Measurements from ENCODE around the gene CCNI2.

Gene CCNI2

GRCh38 chr5:132746954-132747615 lies at the start of gene CCNI2:
TSS of gene CCNI2 (plus strand) at chr5:132747426. CDS start at chr5:132747496, 70 bp downstream.
- no peak for DNase-seq (ENCODE audit: low read depth)

GRCh38 chr5:132704875-132705274 lies 42.4 kb upstream of the CCNI2 start:
- no peak for DNase-seq (ENCODE audit: low read depth)

- no peak for DNase-seq (ENCODE audit: low read depth)
These were observed 38.6 kb upstream of the CCNI2 start for GRCh38 chr5:132708645-132709044.

DNA sequence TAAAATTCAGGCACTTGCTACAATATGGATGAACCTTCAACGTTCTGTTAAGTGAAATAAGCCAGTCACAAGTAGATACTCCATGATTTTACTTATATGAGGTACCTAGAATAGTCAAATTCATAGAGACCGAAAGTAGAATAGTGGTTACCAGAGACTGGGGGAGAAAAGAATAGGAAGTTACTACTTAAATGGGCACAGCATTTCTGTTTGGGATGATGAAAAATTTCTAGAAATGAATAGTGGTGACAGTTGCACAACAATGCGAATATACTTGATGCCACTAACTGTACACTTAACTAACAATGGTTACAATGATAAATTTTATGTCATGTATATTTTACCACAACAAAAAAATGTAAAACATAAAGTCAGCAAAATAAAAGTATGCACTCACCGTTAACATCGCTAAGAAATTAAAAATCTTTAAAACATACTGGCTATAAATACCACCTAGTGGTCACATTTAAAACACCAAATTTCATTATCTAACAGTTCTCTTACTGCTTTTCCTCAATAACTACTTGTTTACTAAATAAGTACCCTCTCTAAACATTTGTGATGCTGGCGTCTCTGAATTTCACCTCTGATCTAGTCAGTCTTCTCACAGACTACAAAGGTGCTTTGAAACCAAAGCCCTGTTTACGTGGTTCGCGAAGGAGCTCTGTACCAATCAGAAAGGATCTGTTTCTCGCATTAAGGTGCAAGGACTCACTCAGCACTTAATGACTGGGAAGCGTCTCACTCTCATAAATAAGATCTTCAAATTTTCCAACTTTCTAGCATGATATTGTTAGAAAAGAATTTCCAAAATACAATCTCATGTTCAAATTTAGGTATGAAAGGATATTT lies 32.5 kb upstream of the CCNI2 start:
- no peak for DNase-seq (ENCODE audit: low read depth)

- DNase-seq (ENCODE audit: low read depth) = no peak
These were observed 28.5 kb upstream of the CCNI2 start for GRCh38 chr5:132718544-132719312.

DNA sequence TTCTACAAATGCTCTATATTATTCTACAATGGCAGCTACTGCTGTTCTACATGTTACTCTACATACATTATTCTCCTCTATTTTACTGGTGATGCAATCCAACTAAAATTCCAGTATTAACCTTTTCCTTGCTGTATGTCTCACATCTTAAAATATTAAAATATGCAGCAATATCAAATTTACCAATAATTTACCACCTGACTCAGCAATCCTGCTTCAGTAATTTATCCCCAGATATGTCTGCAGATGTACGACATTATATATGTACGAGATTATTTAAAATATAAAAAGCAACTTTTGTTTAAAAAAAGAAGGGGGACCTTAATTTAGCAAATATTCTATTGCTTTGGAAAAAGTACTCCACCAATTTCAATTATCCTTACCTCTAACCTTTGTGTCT lies 21.5 kb upstream of the CCNI2 start:
- DNase-seq (ENCODE audit: low read depth) = no peak

DNA sequence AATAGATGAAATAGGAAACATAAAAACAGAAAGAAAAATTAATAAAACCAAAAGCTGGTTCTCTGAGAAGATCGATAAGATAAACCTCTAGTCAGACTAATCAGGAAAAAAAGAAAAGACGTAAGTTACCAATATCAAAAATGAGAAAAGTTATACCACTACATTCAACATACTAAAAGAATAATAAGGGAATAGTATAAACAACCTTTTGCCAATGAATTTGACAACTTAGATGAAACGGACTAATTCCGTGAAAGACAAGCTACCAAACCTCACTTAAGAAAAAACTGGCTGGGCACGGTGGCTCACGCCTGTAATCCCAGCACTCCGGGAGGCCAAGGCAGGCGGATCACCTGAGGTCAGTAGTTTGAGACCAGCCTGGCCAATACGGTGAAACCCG lies 17.3 kb upstream of the CCNI2 start:
- no peak for DNase-seq (ENCODE audit: low read depth)

GRCh38 chr5:132733499-132734148 lies 13.6 kb upstream of the CCNI2 start:
- no peak for DNase-seq (ENCODE audit: low read depth)

- no peak for DNase-seq (ENCODE audit: low read depth)
These were observed 12.5 kb upstream of the CCNI2 start for GRCh38 chr5:132734687-132735086.

DNA sequence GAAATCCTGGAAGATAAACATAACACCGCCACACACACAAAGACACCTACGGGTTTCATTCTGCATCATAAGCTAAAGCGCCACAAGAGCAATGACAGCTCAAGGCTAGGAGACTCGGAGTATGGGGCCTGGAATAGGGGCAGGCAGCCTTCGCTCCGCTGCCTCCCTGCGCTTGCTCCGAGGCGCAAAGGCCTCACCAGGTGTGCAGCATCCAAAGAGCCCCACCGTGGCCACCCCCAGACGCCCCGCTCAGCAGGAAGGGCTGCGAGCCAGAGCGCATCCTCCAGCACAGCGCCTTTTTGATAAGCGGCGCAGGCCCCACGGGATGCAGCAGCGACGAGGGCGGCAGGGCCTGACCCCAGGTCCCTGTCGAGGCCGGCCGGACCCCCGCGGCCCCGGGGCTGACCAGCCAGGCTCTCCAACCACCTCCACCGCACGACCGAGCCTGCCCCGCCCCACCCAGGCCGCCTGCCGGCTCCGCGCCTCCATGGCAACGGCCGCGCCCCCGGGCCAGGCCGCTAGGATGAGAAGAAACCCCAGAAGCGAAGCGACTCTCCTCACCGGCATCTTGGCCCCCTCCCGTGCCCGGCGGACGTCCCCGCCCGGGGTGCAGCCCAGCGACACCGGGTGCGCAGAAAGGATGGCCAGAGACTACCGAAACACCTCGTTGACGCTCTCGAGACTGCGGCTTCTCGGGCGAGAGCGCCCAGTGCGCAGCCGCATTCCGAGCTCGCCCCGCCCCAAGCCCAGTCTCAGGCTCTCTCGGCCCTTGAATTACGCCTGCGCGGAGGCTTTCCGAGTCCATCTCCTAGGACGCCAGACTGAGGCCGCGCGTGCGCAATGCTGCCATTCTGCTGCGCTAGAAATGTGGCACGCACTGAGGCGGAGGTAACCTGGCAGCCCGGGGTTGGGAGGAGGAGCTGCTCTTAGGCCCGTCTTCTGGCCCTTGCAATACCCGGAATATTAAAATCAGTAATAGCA lies 10.1 kb upstream of the CCNI2 start, which contains the start of gene KIF3A:
KIF3A (minus strand) TSS at position 694 of the 981 bp plus-strand sequence; CDS start at position 567, 127 bp downstream.
- DNase-seq (ENCODE audit: low read depth) = peak; percentile 82

DNA sequence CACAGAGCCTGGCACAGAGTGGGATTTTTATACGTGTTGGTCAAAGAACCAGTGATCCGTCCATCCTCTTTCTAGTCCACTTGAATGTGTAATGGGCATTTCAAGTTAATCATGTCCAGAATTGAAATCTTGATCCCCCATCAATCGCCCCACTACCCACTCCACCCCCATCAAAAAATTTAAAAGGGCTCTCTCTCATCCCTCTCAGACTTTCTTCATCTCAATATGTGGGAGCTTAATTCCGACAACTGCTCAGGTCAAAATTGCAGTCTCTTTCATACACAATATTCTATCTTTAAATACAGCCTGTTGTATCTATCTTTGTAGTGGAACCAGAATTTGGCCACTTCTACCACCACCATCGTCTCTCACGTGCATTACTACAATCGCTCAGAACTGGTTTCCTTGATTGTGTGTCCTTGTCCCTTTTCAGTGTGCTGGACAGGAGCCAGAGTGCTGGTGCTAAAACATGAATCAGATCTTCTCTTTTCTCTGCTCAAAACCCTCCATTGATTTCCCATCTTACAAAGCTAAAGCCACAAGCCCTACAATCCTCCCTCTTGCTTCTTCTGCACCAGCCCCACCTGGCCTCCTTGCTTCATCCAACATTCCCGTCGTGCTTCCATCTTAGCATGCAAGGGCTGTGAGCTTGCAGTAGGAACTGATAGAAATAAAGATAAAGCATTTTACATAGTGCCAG lies 9.1 kb upstream of the CCNI2 start:
- no peak for DNase-seq (ENCODE audit: low read depth)

DNA sequence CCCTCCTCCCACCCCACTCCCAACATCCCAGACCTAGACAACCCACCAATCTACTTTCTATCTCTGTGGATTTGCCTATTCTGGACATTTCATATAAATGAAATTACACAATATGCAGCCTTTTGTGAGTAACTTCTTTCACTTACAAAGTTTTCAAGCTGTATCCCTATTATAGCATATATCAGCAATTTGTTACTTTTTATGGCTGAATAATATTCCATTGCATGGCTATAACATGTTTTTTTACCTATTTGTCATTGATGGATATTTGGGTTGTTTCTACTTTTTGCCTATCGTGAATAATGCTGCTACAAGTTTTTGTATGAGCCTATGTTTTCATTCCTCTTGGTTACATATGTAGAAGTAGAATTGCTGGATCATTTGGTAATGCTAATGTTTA lies 8.0 kb upstream of the CCNI2 start:
- DNase-seq (ENCODE audit: low read depth) = no peak

DNA sequence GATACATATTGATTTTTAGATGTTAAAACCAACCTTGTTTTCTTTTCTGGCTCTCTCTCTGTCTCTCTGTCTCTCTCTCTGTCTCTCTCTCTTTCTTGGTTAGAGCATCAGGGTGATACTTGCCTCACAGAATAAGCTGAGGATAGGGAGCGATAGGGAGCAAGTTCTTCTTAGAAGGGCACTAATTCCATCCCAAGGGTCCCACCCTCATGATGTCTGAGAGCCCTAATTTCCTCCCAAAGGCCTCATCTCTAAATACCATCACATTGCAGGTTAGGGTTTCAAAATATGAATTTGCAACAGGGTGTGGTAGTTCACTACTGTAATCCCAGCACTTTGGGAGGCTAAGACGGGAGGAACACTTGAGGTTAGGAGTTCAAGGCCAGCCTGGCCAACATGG lies 5.1 kb upstream of the CCNI2 start:
- no peak for DNase-seq (ENCODE audit: low read depth)

GRCh38 chr5:132742626-132743025 lies 4.6 kb upstream of the CCNI2 start:
- DNase-seq (ENCODE audit: low read depth) = no peak

DNA sequence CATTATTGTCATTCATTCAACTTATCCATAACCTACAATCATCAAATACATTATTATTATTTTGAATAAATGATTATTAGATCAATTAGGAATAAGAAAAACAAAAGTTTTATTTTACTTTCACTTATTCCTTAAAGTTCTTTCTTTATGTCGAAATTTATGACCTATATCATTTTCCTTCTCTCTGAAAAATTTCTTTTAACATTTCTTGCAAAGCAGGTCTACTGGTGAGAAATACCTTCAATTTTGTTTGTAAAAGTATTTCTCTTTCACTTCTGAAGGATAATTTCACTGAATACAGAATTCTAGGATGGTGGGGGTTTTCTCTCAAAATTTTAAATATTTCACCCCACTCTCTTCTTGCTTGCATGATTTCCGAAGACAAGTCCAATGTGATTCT lies 2.6 kb upstream of the CCNI2 start:
- DNase-seq (ENCODE audit: low read depth) = no peak

DNA sequence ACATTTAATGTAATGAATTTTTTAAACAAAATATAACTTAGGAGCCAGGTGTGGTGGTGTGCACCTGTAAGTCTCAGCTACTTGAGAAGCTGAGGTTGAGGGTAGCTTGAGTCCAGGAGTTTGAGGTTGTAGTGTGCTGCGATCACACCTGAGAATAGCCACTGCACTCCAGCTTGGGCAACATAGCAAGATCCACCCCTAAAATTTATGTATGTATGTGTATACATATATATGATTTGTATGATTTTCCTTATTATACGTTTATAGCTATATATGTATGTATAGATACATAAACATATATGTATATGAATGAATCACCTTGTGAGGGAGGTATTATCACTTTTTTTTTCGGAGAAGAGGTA lies 653 bp upstream of the CCNI2 start:
- no peak for DNase-seq (ENCODE audit: low read depth)

GRCh38 chr5:132747616-132748440 lies 602 bp downstream of the CCNI2 start:
- DNase-seq (ENCODE audit: low read depth) = no peak

GRCh38 chr5:132748522-132749000 lies 1.3 kb downstream of the CCNI2 start:
- DNase-seq (ENCODE audit: low read depth) = no peak

- no peak for DNase-seq (ENCODE audit: low read depth)
These were observed 2.3 kb downstream of the CCNI2 start for GRCh38 chr5:132749506-132749905.
